GM12878 (cell line): ENCODE data around the gene SLC15A1. TPM values are rescaled to one million over a fixed set of nuclear protein-coding genes. Genes with fewer than 3 reads are reported as not detected.

Experiments used
- ATAC-seq: fragments of 200-7000 bp; cut with Tn5 transposase; 3 replicates; pipeline ENCODE4 v1.9.1; 2020; ENCODE audit warnings: mild to moderate bottlenecking, moderate library complexity
- BruUV-seq: library from RNA; stranded (reverse); fragments of 400-500 nt; replicated peaks from 2 replicates; lab custom pipeline; 2021; lab: Mats Ljungman, UMichigan
- CTCF ChIA-PET: fragments of 300-600 bp; sonication (Branson Sonifier 250); formaldehyde crosslinking; extraction: SDS; loops from one replicate; lab custom pipeline; 2021; ENCODE audit warnings: inconsistent platforms; lab: Yijun Ruan, JAX
- POLR2A ChIA-PET: fragments of 350-600 bp; formaldehyde crosslinking; extraction: SDS; loops from one replicate; lab custom pipeline; 2021; ENCODE audit warnings: inconsistent platforms; lab: Charles Lee
- RAD21 ChIA-PET: fragments of 300-600 bp; sonication (Branson Sonifier 250); formaldehyde crosslinking; loops from one replicate; lab custom pipeline; 2023; ENCODE audit warnings: antibody characterized with exemption; ENCODE audit not compliant: unreplicated experiment; lab: Charles Lee
- SMC1A ChIA-PET: fragments of 300-600 bp; sonication (Branson Sonifier 250); formaldehyde crosslinking; loops from one replicate; lab custom pipeline; 2023; ENCODE audit not compliant: unreplicated experiment, uncharacterized antibody; lab: Charles Lee
- DNase-seq: peaks from one replicate; pipeline ENCODE4 v3.0.0-alpha.2; 2011; ENCODE audit warnings: low read depth, low spot score
- FAIRE-seq: peaks from 3 replicates; lab custom pipeline; 2011; peaks lifted over from hg19 to GRCh38; lab: Jason Lieb, UNC
- H2AFZ ChIP-seq: 2 replicates; pipeline ENCODE4 v1.6.0; 2011; ENCODE audit warnings: low read depth, low read length, control low read depth; ENCODE audit not compliant: control insufficient read depth
- H3K27ac ChIP-seq: 2 replicates; pipeline ENCODE4 v1.5.1; 2011; ENCODE audit warnings: control low read depth; ENCODE audit not compliant: control insufficient read depth, insufficient read depth
- H3K27me3 ChIP-seq, 2 experiments: replicated peaks in 1 of 2; 2 replicates each; pipeline versions ENCODE4 v1.6.0 to v1.6.1; 2011; ENCODE audit warnings: low read length in 1 of 2; ENCODE audit not compliant: control insufficient read depth in 2 of 2, insufficient read depth in 2 of 2
- H3K36me3 ChIP-seq, 2 experiments: 2 replicates each; pipeline ENCODE4 v1.5.1; 2011; ENCODE audit warnings: low read length in 1 of 2; ENCODE audit not compliant: control insufficient read depth in 2 of 2, insufficient read depth in 2 of 2
- H3K4me1 ChIP-seq: 2 replicates; pipeline ENCODE4 v1.6.1; 2011; ENCODE audit warnings: mild to moderate bottlenecking, low read length, moderate library complexity, mixed read lengths; ENCODE audit not compliant: control insufficient read depth, insufficient read depth
- H3K4me2 ChIP-seq: 2 replicates; pipeline ENCODE4 v1.6.0; 2011; ENCODE audit warnings: control low read depth; ENCODE audit not compliant: control insufficient read depth, insufficient read depth
- H3K4me3 ChIP-seq: fragments of 200-600 bp; sonication (generic); 2 replicates; pipeline ENCODE4 v1.5.1; 2016
- H3K79me2 ChIP-seq: 2 replicates; pipeline ENCODE4 v1.6.0; 2011; ENCODE audit warnings: low read length; ENCODE audit not compliant: control insufficient read depth, insufficient read depth
- H3K9ac ChIP-seq: 2 replicates; pipeline ENCODE4 v1.8.0; 2011; ENCODE audit warnings: low read length, control low read depth, mixed read lengths; ENCODE audit not compliant: control insufficient read depth, insufficient read depth
- H3K9me3 ChIP-seq: replicated peaks from 3 replicates; pipeline ENCODE4 v1.5.1; 2011; ENCODE audit warnings: mild to moderate bottlenecking, low read length; ENCODE audit not compliant: control insufficient read depth, insufficient read depth
- H4K20me1 ChIP-seq: 2 replicates; pipeline ENCODE4 v1.6.0; 2011; ENCODE audit not compliant: control insufficient read depth, insufficient read depth
- CBFB ChIP-seq: IDR thresholded peaks from 2 replicates; pipeline ENCODE4 v1.6.1; 2016; ENCODE audit warnings: antibody characterized with exemption, low read depth
- ESRRA ChIP-seq: IDR thresholded peaks from 2 replicates; pipeline ENCODE4 v1.6.1; 2012; ENCODE audit warnings: mild to moderate bottlenecking, low read length, improper control_type of control experiment
- JUND ChIP-seq: IDR thresholded peaks from 2 replicates; pipeline ENCODE4 v1.6.1; 2012; ENCODE audit warnings: low read depth, mild to moderate bottlenecking, low read length, improper control_type of control experiment, moderate library complexity
- KAT2A ChIP-seq: conservative IDR thresholded peaks from 2 replicates; pipeline ENCODE4 v1.6.1; 2011; ENCODE audit warnings: low read depth, low read length; ENCODE audit not compliant: control insufficient read depth
- SP1 ChIP-seq: IDR thresholded peaks from one replicate; pipeline ENCODE4 v1.6.1; 2011; ENCODE audit warnings: low read depth, low read length
- TAF1 ChIP-seq: IDR thresholded peaks from 2 replicates; pipeline ENCODE4 v1.6.1; 2011; ENCODE audit warnings: mild to moderate bottlenecking, low read depth, low read length, borderline replicate concordance
- ZNF24 ChIP-seq: fragments of 450-650 bp; IDR thresholded peaks from 2 replicates; pipeline ENCODE4 v1.6.1; 2017; ENCODE audit warnings: antibody characterized with exemption, mild to moderate bottlenecking
- ZNF622 ChIP-seq: fragments of 450-650 bp; IDR thresholded peaks from 2 replicates; pipeline ENCODE4 v1.6.1; 2017; ENCODE audit warnings: mild to moderate bottlenecking, inconsistent platforms
- WGBS: methylation state at CpG from one replicate; pipeline ENCODE4 v1.1.6; 2016; ENCODE audit warnings: low lambda C conversion rate; ENCODE audit not compliant: insufficient replicate concordance, insufficient coverage; ENCODE audit errors: missing lambda C conversion rate; 5-methylcytosine and 5-hydroxymethylcytosine counted together
- in situ Hi-C: fragments of 300-500 bp; cut with MboI; formaldehyde crosslinking; loops from 9 replicates; pipeline ENCODE4 v1.14.3; 2018; ENCODE audit warnings: mixed read lengths
- intact Hi-C: fragments of 100-400 bp; cut with micrococcal nuclease; formaldehyde crosslinking; loops from one replicate; pipeline ENCODE4 v1.14.2; 2022; ENCODE audit not compliant: unreplicated experiment
- polyA plus RNA-seq, 11 experiments: library from polyadenylated mRNA; depleted of rRNA in 4 of 11; unstranded in 6 of 11; stranded (reverse) in 5 of 11; fragments of >200 nt; fragmentation: Nextera tagmentation in 4 of 11; fragmentation: Illumina TruSeq in 1 of 11; extraction: Ambion mirVana in 4 of 11; extraction: Trizol in 1 of 11; gene quantifications; 1 replicate in 1 of 11; 2 replicates in 10 of 11; pipeline versions ENCODE4 v1.2.1 to v1.2.3, GENCODE V29; 2011 to 2016; ENCODE audit warnings: inconsistent platforms in 2 of 11, missing spikeins in 2 of 11, low read depth in 1 of 11
- total RNA-seq, 4 experiments: library from RNA; depleted of rRNA in 3 of 4; stranded (reverse); fragments of >200 nt in 3 of 4; fragmentation: Illumina TruSeq in 1 of 4; extraction: Trizol in 1 of 4; gene quantifications; 2 replicates each; pipeline versions ENCODE4 v1.2.1 to v1.2.3, GENCODE V29; 2013 to 2021
- TF ChIP-seq, protein P1 (sequence below): fragments of 450-650 bp; IDR thresholded peaks from 2 replicates; pipeline ENCODE4 v1.6.1; 2018; ENCODE audit warnings: mild to moderate bottlenecking, low read depth, moderate library complexity; ENCODE audit not compliant: partially characterized antibody
- TF ChIP-seq, protein P2 (sequence below): IDR thresholded peaks from 2 replicates; pipeline ENCODE4 v1.6.1; 2012; ENCODE audit warnings: low read length, inconsistent platforms
- TF ChIP-seq, protein P3 (sequence below): fragments of 450-650 bp; IDR thresholded peaks from 2 replicates; pipeline ENCODE4 v1.6.1; 2017; ENCODE audit warnings: mild to moderate bottlenecking, moderate library complexity
- TF ChIP-seq, protein P4 (sequence below): fragments of 150-350 bp; IDR thresholded peaks from 2 replicates; pipeline ENCODE4 v1.6.1; 2016; ENCODE audit warnings: low read depth, low read length

The SLC15A1 gene
- total and polyA plus RNA-seq, 10 of the 15 experiments (the other 5 are each of a cell fraction or from before 2014, with no cell fraction given), result not detected

DNA sequence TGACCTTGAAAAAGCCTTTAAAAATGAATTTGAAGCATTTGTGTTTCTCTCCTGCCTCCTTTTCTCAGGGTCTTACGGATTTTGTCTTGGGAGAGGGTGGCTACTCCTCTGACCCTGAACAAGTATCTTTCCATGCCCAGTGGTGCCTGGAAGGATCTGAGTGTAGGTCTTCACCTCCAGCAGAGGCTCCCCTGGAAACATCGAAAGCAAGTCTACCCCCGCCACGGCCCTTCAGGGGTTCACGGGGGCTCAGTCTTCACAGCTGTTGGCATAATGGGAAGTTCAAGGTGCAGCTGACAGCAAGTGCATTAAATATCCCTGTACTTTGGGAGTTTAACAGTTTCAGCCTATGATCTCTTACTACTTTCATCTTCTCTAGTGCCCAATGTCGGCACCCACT is 42.7 kb upstream of the SLC15A1 start:
- H3K4me3 ChIP-seq, result no peak overlapping the region
- POLR2A ChIA-PET, result no interaction called here
- RAD21 ChIA-PET, result no interaction called here

More for the DNA sequence above, 42.7 kb upstream of the SLC15A1 start:
- TF ChIP-seq JUND (no peak), ESRRA (no peak), TAF1 (no peak), ZNF24 (no peak), SP1 (no peak), CBFB (no peak), ZNF622 (no peak), KAT2A (no peak)
- TF ChIP-seq, protein P1, sequence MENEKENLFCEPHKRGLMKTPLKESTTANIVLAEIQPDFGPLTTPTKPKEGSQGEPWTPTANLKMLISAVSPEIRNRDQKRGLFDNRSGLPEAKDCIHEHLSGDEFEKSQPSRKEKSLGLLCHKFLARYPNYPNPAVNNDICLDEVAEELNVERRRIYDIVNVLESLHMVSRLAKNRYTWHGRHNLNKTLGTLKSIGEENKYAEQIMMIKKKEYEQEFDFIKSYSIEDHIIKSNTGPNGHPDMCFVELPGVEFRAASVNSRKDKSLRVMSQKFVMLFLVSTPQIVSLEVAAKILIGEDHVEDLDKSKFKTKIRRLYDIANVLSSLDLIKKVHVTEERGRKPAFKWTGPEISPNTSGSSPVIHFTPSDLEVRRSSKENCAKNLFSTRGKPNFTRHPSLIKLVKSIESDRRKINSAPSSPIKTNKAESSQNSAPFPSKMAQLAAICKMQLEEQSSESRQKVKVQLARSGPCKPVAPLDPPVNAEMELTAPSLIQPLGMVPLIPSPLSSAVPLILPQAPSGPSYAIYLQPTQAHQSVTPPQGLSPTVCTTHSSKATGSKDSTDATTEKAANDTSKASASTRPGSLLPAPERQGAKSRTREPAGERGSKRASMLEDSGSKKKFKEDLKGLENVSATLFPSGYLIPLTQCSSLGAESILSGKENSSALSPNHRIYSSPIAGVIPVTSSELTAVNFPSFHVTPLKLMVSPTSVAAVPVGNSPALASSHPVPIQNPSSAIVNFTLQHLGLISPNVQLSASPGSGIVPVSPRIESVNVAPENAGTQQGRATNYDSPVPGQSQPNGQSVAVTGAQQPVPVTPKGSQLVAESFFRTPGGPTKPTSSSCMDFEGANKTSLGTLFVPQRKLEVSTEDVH, result no peak
- TF ChIP-seq, protein P2, sequence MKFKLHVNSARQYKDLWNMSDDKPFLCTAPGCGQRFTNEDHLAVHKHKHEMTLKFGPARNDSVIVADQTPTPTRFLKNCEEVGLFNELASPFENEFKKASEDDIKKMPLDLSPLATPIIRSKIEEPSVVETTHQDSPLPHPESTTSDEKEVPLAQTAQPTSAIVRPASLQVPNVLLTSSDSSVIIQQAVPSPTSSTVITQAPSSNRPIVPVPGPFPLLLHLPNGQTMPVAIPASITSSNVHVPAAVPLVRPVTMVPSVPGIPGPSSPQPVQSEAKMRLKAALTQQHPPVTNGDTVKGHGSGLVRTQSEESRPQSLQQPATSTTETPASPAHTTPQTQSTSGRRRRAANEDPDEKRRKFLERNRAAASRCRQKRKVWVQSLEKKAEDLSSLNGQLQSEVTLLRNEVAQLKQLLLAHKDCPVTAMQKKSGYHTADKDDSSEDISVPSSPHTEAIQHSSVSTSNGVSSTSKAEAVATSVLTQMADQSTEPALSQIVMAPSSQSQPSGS, result no peak
- TF ChIP-seq, protein P3, sequence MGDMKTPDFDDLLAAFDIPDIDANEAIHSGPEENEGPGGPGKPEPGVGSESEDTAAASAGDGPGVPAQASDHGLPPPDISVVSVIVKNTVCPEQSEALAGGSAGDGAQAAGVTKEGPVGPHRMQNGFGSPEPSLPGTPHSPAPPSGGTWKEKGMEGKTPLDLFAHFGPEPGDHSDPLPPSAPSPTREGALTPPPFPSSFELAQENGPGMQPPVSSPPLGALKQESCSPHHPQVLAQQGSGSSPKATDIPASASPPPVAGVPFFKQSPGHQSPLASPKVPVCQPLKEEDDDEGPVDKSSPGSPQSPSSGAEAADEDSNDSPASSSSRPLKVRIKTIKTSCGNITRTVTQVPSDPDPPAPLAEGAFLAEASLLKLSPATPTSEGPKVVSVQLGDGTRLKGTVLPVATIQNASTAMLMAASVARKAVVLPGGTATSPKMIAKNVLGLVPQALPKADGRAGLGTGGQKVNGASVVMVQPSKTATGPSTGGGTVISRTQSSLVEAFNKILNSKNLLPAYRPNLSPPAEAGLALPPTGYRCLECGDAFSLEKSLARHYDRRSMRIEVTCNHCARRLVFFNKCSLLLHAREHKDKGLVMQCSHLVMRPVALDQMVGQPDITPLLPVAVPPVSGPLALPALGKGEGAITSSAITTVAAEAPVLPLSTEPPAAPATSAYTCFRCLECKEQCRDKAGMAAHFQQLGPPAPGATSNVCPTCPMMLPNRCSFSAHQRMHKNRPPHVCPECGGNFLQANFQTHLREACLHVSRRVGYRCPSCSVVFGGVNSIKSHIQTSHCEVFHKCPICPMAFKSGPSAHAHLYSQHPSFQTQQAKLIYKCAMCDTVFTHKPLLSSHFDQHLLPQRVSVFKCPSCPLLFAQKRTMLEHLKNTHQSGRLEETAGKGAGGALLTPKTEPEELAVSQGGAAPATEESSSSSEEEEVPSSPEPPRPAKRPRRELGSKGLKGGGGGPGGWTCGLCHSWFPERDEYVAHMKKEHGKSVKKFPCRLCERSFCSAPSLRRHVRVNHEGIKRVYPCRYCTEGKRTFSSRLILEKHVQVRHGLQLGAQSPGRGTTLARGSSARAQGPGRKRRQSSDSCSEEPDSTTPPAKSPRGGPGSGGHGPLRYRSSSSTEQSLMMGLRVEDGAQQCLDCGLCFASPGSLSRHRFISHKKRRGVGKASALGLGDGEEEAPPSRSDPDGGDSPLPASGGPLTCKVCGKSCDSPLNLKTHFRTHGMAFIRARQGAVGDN, result no peak
- TF ChIP-seq, protein P4, sequence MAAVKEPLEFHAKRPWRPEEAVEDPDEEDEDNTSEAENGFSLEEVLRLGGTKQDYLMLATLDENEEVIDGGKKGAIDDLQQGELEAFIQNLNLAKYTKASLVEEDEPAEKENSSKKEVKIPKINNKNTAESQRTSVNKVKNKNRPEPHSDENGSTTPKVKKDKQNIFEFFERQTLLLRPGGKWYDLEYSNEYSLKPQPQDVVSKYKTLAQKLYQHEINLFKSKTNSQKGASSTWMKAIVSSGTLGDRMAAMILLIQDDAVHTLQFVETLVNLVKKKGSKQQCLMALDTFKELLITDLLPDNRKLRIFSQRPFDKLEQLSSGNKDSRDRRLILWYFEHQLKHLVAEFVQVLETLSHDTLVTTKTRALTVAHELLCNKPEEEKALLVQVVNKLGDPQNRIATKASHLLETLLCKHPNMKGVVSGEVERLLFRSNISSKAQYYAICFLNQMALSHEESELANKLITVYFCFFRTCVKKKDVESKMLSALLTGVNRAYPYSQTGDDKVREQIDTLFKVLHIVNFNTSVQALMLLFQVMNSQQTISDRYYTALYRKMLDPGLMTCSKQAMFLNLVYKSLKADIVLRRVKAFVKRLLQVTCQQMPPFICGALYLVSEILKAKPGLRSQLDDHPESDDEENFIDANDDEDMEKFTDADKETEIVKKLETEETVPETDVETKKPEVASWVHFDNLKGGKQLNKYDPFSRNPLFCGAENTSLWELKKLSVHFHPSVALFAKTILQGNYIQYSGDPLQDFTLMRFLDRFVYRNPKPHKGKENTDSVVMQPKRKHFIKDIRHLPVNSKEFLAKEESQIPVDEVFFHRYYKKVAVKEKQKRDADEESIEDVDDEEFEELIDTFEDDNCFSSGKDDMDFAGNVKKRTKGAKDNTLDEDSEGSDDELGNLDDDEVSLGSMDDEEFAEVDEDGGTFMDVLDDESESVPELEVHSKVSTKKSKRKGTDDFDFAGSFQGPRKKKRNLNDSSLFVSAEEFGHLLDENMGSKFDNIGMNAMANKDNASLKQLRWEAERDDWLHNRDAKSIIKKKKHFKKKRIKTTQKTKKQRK, result no peak
- ChIA-PET CTCF (interaction anchor here (1.3 to 5.2 kb wide), 3 partner anchors 33 to 48 kb away, joined by 3 to 25 read pairs (median 3); no protein-coding TSS in a partner anchor), SMC1A (interaction anchor here (0.6 to 1.5 kb wide), 3 partner anchors 27 to 225 kb away, joined by 3 to 4 read pairs (median 3); no protein-coding TSS in a partner anchor)
- no peak overlapping the region for H2AFZ ChIP-seq
- H3K36me3 ChIP-seq, result no peaks in the 10 kb centered on the region
- no peak overlapping the region for H3K9ac ChIP-seq
- ATAC-seq (no peak), DNase-seq (no peak), FAIRE-seq (no peak)
- H3K27me3 ChIP-seq, result no peaks in the 10 kb centered on the region
- 52% methylated on average over 6 of the region's 6 CpGs for WGBS
- H3K9me3 ChIP-seq, result no peaks in the 10 kb centered on the region
- no peak overlapping the region for H3K27ac ChIP-seq
- H4K20me1 ChIP-seq, result no peaks in the 10 kb centered on the region
- no peak overlapping the region for H3K4me2 ChIP-seq
- intact Hi-C loops, result no loop called here
- no TSS peak for BruUV-seq
- H3K4me1 ChIP-seq, result no peaks in the 10 kb centered on the region
- in situ Hi-C loops, result no loop called here
- no peaks in the 10 kb centered on the region for H3K79me2 ChIP-seq
